Measurements from ENCODE around the gene PRLHR. TPM values are rescaled to one million over a fixed set of nuclear protein-coding genes. Genes with fewer than 3 reads are reported as not detected.

Gene PRLHR
- total and polyA plus RNA-seq, 10 of the 15 experiments (the other 5 are each of a cell fraction or from before 2014, with no cell fraction given), result not detected

- RAD21 ChIA-PET (ENCODE audit: unreplicated experiment), result interaction anchor here (0.7 to 5.0 kb wide), 5 partner anchors 10 to 1867 kb away, joined by 3 to 49 read pairs (median 4); no protein-coding TSS in a partner anchor
- Histone ChIP-seq H3K9ac (ENCODE audit: control insufficient read depth, insufficient read depth, low read length) (no peak overlapping the region), H3K36me3 (ENCODE audit: control insufficient read depth in 2 of 2, insufficient read depth in 2 of 2, low read length in 1 of 2) (no peaks in the 10 kb centered on the region), H3K4me3 (no peak overlapping the region), H4K20me1 (ENCODE audit: control insufficient read depth, insufficient read depth) (no peaks in the 10 kb centered on the region), H3K27ac (ENCODE audit: control insufficient read depth, insufficient read depth) (no peak overlapping the region), H3K4me2 (ENCODE audit: control insufficient read depth, insufficient read depth) (0 out of 2 replicates have a peak overlapping the region, but pooled peaks have one; percentile 46), H3K79me2 (ENCODE audit: control insufficient read depth, insufficient read depth, low read length) (no peaks in the 10 kb centered on the region), H2AFZ (ENCODE audit: control insufficient read depth, low read depth, low read length) (peak overlapping the region; percentile 61), H3K4me1 (ENCODE audit: control insufficient read depth, insufficient read depth, low read length) (no peaks in the 10 kb centered on the region), H3K27me3 (replicated peaks in 1 of 2; ENCODE audit: control insufficient read depth in 2 of 2, insufficient read depth in 2 of 2, low read length in 1 of 2) (no peaks in the 10 kb centered on the region; a peak in 2 of 4 replicates), H3K9me3 (replicated peaks; ENCODE audit: control insufficient read depth, insufficient read depth, low read length) (no peaks in the 10 kb centered on the region)
- peak; percentile 86 for ATAC-seq
- WGBS (ENCODE audit: insufficient coverage, insufficient replicate concordance, low lambda C conversion rate, missing lambda C conversion rate), result 12% methylated on average over 9 of the region's 10 CpGs
- CTCF ChIA-PET, result interaction anchor here (0.7 to 4.7 kb wide), 24 partner anchors 9 to 1240 kb away, joined by 3 to 72 read pairs (median 4); no protein-coding TSS in a partner anchor
- BruUV-seq (replicated peaks), result no TSS peak
- POLR2A ChIA-PET, result interaction anchor here (1.2 kb wide), 1 partner anchor 153 kb away, joined by 7 read pairs; no protein-coding TSS in a partner anchor
- in situ Hi-C loops (cut with MboI) (loop anchor here (5.0 to 25.0 kb wide), 3 partner anchors 159 to 619 kb away; partner anchors contain the start of gene PRDX3), intact Hi-C loops (cut with micrococcal nuclease; ENCODE audit: unreplicated experiment) (loop anchor here (1.0 kb wide), 3 partner anchors 153 to 282 kb away; no protein-coding TSS in a partner anchor)
- SMC1A ChIA-PET (ENCODE audit: uncharacterized antibody, unreplicated experiment), result interaction anchor here (0.6 to 4.0 kb wide), 15 partner anchors 14 to 630 kb away, joined by 3 to 55 read pairs (median 4); no protein-coding TSS in a partner anchor
- TF ChIP-seq ZNF384 (IDR thresholded peaks at IDR 0.05; ENCODE audit: borderline replicate concordance, low read depth, low read length), result peak; percentile 91
- TF ChIP-seq CTCF (IDR thresholded peaks at IDR 0.05 in 2 of 3, conservative IDR thresholded peaks at IDR 0.05 in 1 of 3; ENCODE audit: control insufficient read depth in 2 of 3, extremely low read depth in 1 of 3, insufficient read depth in 1 of 3, low read depth in 3 of 3, low read length in 3 of 3), result peak; percentile 62 to 66 (median 64)
- peak; percentile 63; the same call in 1 of the 2 replicates for TF ChIP-seq SMC3 (IDR thresholded peaks at IDR 0.05; ENCODE audit: borderline replicate concordance, low read length)
- TF ChIP-seq POLR2A (IDR thresholded peaks at IDR 0.05; ENCODE audit: low read depth, low read length), result no peak
- TF ChIP-seq CBFB (IDR thresholded peaks at IDR 0.05; ENCODE audit: low read depth), result no peak
- TF ChIP-seq RAD21 (IDR thresholded peaks at IDR 0.05; ENCODE audit: insufficient read depth, low read depth, low read length), result peak; percentile 90
- peak; percentile 17 for DNase-seq (ENCODE audit: low read depth, low spot score)
- no peak for FAIRE-seq
These were observed 27.1 kb downstream of the PRLHR start for GRCh38 chr10:118568327-118568848.
